Neural progenitor cell (in vitro differentiated cells): ENCODE data around the gene OR2M5. TPM values are rescaled to one million over a fixed set of nuclear protein-coding genes. Genes with fewer than 3 reads are reported as not detected.

Experiments
- DNase-seq: peaks from one replicate; pipeline ENCODE4 v3.0.0-alpha.2; 2016; ENCODE audit warnings: low spot score
- H2AFZ ChIP-seq: fragments of 200-600 bp; sonication (generic); replicated peaks from 2 replicates; pipeline ENCODE4 v1.6.1; 2016; ENCODE audit warnings: antibody characterized with exemption
- H3F3A ChIP-seq: fragments of 200-600 bp; sonication (generic); 2 replicates; pipeline ENCODE4 v1.6.1; 2016; ENCODE audit warnings: antibody characterized with exemption, low read depth
- H3K27ac ChIP-seq: fragments of 200-600 bp; sonication (generic); 2 replicates; pipeline ENCODE4 v1.5.1; 2016; ENCODE audit warnings: mild to moderate bottlenecking
- H3K27me3 ChIP-seq: fragments of 200-600 bp; sonication (generic); 2 replicates; pipeline ENCODE4 v1.6.1; 2016; ENCODE audit warnings: mild to moderate bottlenecking, moderate library complexity
- H3K36me3 ChIP-seq: fragments of 200-600 bp; sonication (generic); 2 replicates; pipeline ENCODE4 v1.5.1; 2016
- H3K4me1 ChIP-seq: fragments of 200-600 bp; sonication (generic); 2 replicates; pipeline ENCODE4 v1.6.1; 2016; ENCODE audit warnings: mixed run types
- H3K4me2 ChIP-seq: fragments of 200-600 bp; sonication (generic); 2 replicates; pipeline ENCODE4 v1.6.1; 2016
- H3K4me3 ChIP-seq: fragments of 200-600 bp; sonication (generic); 2 replicates; pipeline ENCODE4 v1.5.1; 2016
- H3K79me2 ChIP-seq: fragments of 200-600 bp; sonication (generic); 2 replicates; pipeline ENCODE4 v1.6.1; 2016; ENCODE audit warnings: low read depth
- H3K9ac ChIP-seq: fragments of 200-600 bp; sonication (generic); 2 replicates; pipeline ENCODE4 v1.6.1; 2016
- H3K9me3 ChIP-seq: fragments of 200-600 bp; sonication (generic); 2 replicates; pipeline ENCODE4 v1.5.1; 2016; ENCODE audit warnings: low read depth
- H4K20me1 ChIP-seq: fragments of 200-600 bp; sonication (generic); 2 replicates; pipeline ENCODE4 v1.6.1; 2016; ENCODE audit warnings: low read depth
- H3K27ac Mint-ChIP-seq: 3 replicates; pipeline ENCODE4 v1.8.0; 2021; ENCODE audit warnings: mixed read lengths
- H3K27me3 Mint-ChIP-seq: 2 replicates; pipeline ENCODE4 v1.8.0; 2022; ENCODE audit warnings: low read depth, mild to moderate bottlenecking, inconsistent platforms, moderate library complexity, mixed read lengths; ENCODE audit not compliant: insufficient read depth
- H3K36me3 Mint-ChIP-seq: 3 replicates; pipeline ENCODE4 v1.8.0; 2021; ENCODE audit warnings: mixed read lengths
- H3K4me1 Mint-ChIP-seq: 3 replicates; pipeline ENCODE4 v1.8.0; 2021; ENCODE audit warnings: mixed read lengths
- H3K4me3 Mint-ChIP-seq: 3 replicates; pipeline ENCODE4 v1.8.0; 2021; ENCODE audit warnings: mild to moderate bottlenecking, moderate library complexity, mixed read lengths
- H3K9me3 Mint-ChIP-seq: 3 replicates; pipeline ENCODE4 v1.8.0; 2020; ENCODE audit warnings: mixed read lengths
- CTCF ChIP-seq: fragments of 200-600 bp; sonication (generic); IDR thresholded peaks from 2 replicates; pipeline ENCODE4 v1.5.1; 2017; ENCODE audit warnings: antibody characterized with exemption, mild to moderate bottlenecking
- EZH2 ChIP-seq: fragments of 200-600 bp; sonication (generic); IDR thresholded peaks from 2 replicates; pipeline ENCODE4 v1.6.1; 2017; ENCODE audit warnings: antibody characterized with exemption, mild to moderate bottlenecking, moderate library complexity
- EZH2phosphoT487 ChIP-seq: fragments of 200-600 bp; sonication (generic); IDR thresholded peaks from 2 replicates; pipeline ENCODE4 v1.6.1; 2017; ENCODE audit warnings: antibody characterized with exemption
- total RNA-seq: library from RNA; depleted of rRNA; stranded (reverse); fragments of >200 nt; gene quantifications from 2 replicates; pipeline ENCODE4 v1.2.3, GENCODE V29; 2015; ENCODE audit warnings: low replicate concordance

OR2M5 gene
- total RNA-seq, 1 donor from 2014 or later, result not detected

GRCh38 chr1:248165186-248165585 is 20.2 kb downstream of the OR2M5 start:
- H3K9me3 Mint-ChIP-seq, result peaks cover 23% of the 10 kb centered on the region
- no peak overlapping the region for H2AFZ ChIP-seq

GRCh38 chr1:248174521-248174920 is 29.6 kb downstream of the OR2M5 start, which contains the start of gene OR2M2:
Gene OR2M2, plus strand, starts transcription at chr1:248174821. Its CDS starts 5,165 bp downstream, at chr1:248179986.
- H3K4me1 ChIP-seq, result no peaks in the 10 kb centered on the region
- H3K27me3 ChIP-seq, result no peaks in the 10 kb centered on the region
- no peak within 1 kb of the TSS for H3K4me2 ChIP-seq
- Mint-ChIP-seq H3K27ac (no peak within 1 kb of the TSS), H3K4me3 (no peak within 1 kb of the TSS), H3K27me3 (no peaks in the 10 kb centered on the region), H3K36me3 (no peaks in the 10 kb centered on the region), H3K9me3 (peaks cover 17% of the 10 kb centered on the region), H3K4me1 (no peaks in the 10 kb centered on the region)
- H3K27ac ChIP-seq, result no peak within 1 kb of the TSS
- DNase-seq, result no peak
- no peak within 1 kb of the TSS for H3K9ac ChIP-seq
- peaks cover 30% of the 10 kb centered on the region for H3K9me3 ChIP-seq
- H3K79me2 ChIP-seq, result no peaks in the 10 kb centered on the region
- H3F3A ChIP-seq, result no peaks in the 10 kb centered on the region
- no peak for TF ChIP-seq EZH2
- no peak for TF ChIP-seq CTCF
- no peak for TF ChIP-seq EZH2phosphoT487
- no peak within 1 kb of the TSS for H2AFZ ChIP-seq
- H3K4me3 ChIP-seq, result no peak within 1 kb of the TSS
- no peaks in the 10 kb centered on the region for H4K20me1 ChIP-seq
- no peaks in the 10 kb centered on the region for H3K36me3 ChIP-seq

More at GRCh38 chr1:248165186-248165585, 20.2 kb downstream of the OR2M5 start:
- H3K9ac ChIP-seq, result no peak overlapping the region
- Mint-ChIP-seq H3K27me3 (no peaks in the 10 kb centered on the region), H3K4me3 (no peak overlapping the region), H3K36me3 (no peaks in the 10 kb centered on the region), H3K4me1 (no peaks in the 10 kb centered on the region), H3K27ac (no peak overlapping the region)
- H3K4me1 ChIP-seq, result no peaks in the 10 kb centered on the region
- peaks cover 21% of the 10 kb centered on the region for H3K9me3 ChIP-seq
- TF ChIP-seq EZH2 (no peak), EZH2phosphoT487 (no peak), CTCF (no peak)
- H3K27me3 ChIP-seq, result no peaks in the 10 kb centered on the region
- H3K27ac ChIP-seq, result no peak overlapping the region
- H3F3A ChIP-seq, result no peaks in the 10 kb centered on the region
- H4K20me1 ChIP-seq, result no peaks in the 10 kb centered on the region
- DNase-seq, result no peak
- no peak overlapping the region for H3K4me3 ChIP-seq
- H3K36me3 ChIP-seq, result no peaks in the 10 kb centered on the region
- no peak overlapping the region for H3K4me2 ChIP-seq
- no peaks in the 10 kb centered on the region for H3K79me2 ChIP-seq

- H3K4me3 ChIP-seq, result no peak overlapping the region
- Mint-ChIP-seq H3K27ac (no peak overlapping the region), H3K4me1 (no peaks in the 10 kb centered on the region), H3K4me3 (no peak overlapping the region), H3K27me3 (no peaks in the 10 kb centered on the region), H3K9me3 (peaks cover 52% of the 10 kb centered on the region), H3K36me3 (no peaks in the 10 kb centered on the region)
- no peak overlapping the region for H3K4me2 ChIP-seq
- no peak overlapping the region for H3K27ac ChIP-seq
- no peaks in the 10 kb centered on the region for H3F3A ChIP-seq
- H3K9ac ChIP-seq, result no peak overlapping the region
- TF ChIP-seq CTCF, result no peak
- no peak for TF ChIP-seq EZH2phosphoT487
- TF ChIP-seq EZH2, result no peak
- H3K4me1 ChIP-seq, result no peaks in the 10 kb centered on the region
- no peaks in the 10 kb centered on the region for H3K36me3 ChIP-seq
- H4K20me1 ChIP-seq, result no peaks in the 10 kb centered on the region
- peaks cover 31% of the 10 kb centered on the region for H3K9me3 ChIP-seq
- no peaks in the 10 kb centered on the region for H3K79me2 ChIP-seq
- DNase-seq, result no peak
- H3K27me3 ChIP-seq, result no peaks in the 10 kb centered on the region
- no peak overlapping the region for H2AFZ ChIP-seq
Observed at GRCh38 chr1:248183996-248184395, 39.0 kb downstream of the OR2M5 start.
